NCI-H526 treated with DMSO at 0.1 percent for 48 hours (cell line): ENCODE measurements around the gene ENTREP1.
"Not testable (repeated sequence)": the region's sequence is repeated elsewhere in the genome, so short reads cannot be mapped to it uniquely, and the experiment has no call there.

Experiments
- DNase-seq: peaks from one replicate; lab custom pipeline; 2025; lab: John Stamatoyannopoulos, UW

Gene ENTREP1

DNA sequence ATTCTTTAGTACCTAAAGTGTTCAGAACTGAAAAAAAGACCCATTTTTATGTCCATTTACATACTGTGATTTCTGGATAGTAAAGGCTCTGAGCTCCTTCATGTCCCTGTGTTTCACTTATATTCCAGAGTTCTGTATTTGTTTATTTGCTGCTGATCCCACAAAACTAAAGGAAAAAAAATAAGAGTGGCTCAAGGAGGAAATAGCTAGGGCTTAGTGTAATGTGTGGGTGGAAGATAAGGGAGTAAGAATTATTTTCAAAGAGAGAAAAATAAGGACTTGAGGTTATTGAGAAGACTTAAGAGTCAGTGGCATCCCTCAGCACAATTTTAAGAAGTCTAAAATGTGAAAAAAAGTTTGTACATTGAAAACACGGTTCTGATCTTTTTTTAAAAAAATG, 46.0 kb downstream of the ENTREP1 start:
- no peak for DNase-seq

DNA sequence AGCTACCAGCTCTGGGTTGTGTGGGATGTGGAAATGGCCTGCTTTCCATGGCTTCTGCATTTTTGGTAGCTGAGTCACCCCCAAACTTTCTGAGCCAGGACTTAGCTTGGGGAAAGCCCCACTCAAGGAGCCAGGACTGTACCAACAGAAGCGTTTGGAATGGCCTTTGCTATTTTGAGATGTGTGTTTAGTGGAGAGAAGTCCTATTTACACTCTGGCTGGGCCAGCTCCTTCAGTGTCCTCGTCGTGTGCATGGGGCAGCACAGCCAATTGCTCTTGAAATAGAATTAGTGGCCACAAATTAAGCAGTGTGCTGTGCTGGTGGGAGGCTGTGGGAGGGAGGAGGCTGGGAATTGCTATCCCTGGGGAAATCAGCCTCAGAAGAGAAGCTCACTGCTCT, 51.6 kb downstream of the ENTREP1 start:
- DNase-seq: no peak

GRCh38 chr9:69377291-69377690, 52.3 kb downstream of the ENTREP1 start:
- no peak for DNase-seq

DNA sequence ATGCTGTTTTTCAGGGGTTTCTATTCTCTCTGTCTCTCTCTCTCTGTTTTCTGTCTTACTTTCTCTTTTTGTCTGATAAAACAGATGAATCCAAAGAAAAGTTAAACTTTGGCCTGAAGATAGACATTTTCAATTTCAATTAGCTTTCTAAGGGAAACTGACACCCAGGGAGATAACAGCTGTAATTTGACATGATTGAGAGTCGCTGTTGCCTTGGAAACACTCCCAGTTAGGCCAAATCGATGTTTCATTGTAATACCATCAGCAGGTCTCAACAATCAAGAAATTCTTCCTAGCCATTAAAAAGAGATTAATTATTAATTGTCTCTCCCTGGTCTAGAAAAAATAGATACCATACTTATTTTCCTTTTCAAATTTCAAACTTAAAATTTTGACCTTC, 53.0 kb downstream of the ENTREP1 start:
- DNase-seq: no peak

- no peak for DNase-seq
Observed at GRCh38 chr9:69379270-69379982, 54.4 kb downstream of the ENTREP1 start.

GRCh38 chr9:69380301-69380700, 55.3 kb downstream of the ENTREP1 start:
- no peak for DNase-seq

- DNase-seq: no peak
Observed at GRCh38 chr9:69380811-69381210, 55.8 kb downstream of the ENTREP1 start.

- no peak for DNase-seq
Observed at GRCh38 chr9:69382135-69382534, 57.1 kb downstream of the ENTREP1 start.

GRCh38 chr9:69385581-69386033, 60.6 kb downstream of the ENTREP1 start:
- no peak for DNase-seq

DNA sequence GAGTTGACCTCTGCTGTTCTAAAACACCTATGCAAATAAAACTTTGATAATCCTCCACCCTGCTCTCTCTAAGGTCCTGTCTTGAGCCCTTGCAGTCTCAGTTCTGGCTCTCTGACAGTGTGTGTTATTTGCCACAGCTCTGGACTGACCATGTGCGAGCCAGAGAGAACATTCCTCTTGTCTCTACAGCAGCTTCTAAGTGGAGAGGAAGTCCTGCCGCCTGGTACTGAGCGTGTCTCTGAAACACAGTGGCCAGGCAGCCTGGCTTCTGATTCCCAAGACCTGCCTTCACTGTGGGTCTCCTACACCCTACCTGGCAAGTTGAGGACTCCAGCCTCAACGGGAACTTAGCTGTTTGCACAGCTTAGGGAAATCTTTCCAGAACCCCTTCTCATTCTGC, 61.6 kb downstream of the ENTREP1 start:
- DNase-seq: no peak

DNA sequence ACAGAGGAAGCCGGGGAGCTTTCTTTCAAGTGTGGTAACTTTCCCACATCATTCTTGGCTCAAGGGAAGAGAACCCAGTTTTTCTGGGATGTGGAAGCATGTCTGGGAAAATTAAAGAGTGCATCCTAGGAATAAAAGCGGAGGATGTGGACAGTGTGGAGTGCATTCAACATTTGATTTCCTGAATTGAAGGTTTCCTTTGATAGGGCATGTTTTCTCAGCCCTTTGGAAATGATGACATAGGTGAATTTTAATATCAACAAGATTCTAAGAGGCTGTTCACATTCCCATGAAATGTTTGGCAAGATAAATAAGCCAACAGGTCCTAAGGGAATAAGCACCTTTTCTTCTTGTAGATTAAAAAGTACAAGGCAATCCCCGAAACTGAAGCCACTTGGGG, 63.6 kb downstream of the ENTREP1 start:
- no peak for DNase-seq

GRCh38 chr9:69389437-69389995, 64.5 kb downstream of the ENTREP1 start:
- DNase-seq: no peak

DNA sequence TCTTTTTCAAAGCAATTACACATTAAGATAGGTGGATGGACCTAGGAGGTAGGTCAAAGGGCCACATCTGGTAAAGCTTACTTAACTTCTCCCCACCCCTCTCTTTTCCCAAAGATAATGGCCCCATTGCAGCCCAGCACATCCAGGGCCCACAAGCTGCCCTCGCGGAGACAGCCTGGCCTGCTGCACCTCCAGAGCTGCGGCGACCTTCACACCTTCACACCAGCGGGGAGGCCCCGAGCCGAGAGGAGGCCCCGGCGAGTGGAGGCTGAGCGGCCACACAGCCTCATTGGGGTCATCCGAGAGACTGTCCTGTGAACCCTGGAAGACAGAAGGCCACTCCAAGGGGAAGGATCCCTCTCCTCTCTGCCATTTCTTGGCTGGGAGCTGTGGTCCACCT, 66.5 kb downstream of the ENTREP1 start:
- no peak for DNase-seq

DNA sequence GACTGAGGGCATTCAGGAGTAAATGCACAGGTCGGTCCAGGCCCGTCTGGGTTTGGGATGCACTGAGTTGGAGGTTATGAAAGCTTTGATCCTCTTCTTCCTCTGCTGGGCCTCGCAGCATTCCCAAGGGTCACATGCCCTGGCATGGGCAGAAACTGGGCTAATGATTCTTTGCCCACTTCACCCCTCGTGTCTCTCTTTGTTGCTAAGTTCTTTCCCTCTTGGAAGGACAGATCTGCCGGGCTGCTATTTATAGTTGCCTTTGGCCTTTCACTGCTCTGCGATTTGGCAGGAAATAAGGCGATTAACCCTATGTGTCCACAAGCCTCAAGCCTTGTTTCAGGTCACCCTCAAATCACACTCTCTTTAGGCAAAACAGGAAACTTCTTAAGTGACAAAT, 66.9 kb downstream of the ENTREP1 start:
- DNase-seq: no peak

DNA sequence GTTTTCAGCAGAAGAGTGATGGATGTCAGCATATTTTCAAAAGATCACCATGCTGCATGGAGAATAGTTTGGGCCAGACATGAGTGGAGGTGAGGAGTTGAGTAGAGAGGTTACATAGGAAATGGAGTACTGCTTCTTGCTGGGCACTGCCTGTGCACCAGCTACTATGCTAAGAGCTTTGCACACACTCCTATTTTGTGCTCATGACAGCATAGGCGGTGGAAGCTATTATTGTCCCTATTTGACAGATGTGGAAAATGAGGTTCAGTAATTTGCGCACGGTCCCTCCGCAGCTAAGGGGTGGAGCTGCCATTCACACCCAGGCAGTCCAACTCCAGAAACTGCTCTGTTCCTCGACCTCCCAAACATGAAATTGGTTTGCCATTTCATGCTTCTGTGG, 67.8 kb downstream of the ENTREP1 start:
- no peak for DNase-seq

DNA sequence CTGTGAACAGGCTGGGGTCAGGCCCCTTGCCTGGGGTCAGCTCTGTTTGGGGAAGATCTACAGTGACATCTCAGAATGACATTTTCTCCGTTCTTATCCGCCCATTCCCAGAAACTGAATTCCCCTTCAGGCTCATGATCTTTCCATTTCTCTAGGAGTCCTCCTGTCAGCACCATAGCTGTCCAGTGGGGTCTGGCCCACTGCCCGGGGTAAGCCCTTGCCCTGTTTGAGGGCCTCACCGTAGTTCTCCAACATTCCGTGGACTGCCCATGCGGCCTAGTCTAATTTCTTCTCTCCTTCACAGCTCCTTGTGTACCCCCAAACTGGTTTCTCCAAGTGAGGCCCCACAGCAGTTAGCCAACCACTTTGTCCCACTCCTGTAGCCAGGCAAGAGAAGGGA, 68.4 kb downstream of the ENTREP1 start:
- DNase-seq: no peak

DNA sequence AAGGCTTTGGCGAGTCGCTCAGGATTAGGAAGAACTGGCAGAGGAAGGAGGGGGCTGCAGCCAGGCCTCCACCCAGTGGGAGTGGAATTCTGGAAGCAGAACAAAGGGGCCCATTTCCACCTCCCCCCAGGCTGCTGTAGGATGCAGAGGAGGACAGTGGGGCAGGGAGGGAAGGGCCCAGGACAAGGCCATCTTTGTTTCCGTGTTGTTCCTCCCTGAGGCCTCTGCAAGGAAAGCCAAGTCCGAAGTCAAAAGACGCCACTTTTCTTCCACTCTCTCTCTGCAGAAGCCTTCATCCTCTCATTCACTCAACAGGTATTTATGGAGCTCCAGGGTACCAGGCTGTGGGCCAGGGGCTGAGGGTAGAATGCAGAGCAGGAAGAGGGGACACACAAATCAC, 70.7 kb downstream of the ENTREP1 start:
- no peak for DNase-seq

- no peak for DNase-seq
Observed at GRCh38 chr9:69396759-69397158, 71.7 kb downstream of the ENTREP1 start.

DNA sequence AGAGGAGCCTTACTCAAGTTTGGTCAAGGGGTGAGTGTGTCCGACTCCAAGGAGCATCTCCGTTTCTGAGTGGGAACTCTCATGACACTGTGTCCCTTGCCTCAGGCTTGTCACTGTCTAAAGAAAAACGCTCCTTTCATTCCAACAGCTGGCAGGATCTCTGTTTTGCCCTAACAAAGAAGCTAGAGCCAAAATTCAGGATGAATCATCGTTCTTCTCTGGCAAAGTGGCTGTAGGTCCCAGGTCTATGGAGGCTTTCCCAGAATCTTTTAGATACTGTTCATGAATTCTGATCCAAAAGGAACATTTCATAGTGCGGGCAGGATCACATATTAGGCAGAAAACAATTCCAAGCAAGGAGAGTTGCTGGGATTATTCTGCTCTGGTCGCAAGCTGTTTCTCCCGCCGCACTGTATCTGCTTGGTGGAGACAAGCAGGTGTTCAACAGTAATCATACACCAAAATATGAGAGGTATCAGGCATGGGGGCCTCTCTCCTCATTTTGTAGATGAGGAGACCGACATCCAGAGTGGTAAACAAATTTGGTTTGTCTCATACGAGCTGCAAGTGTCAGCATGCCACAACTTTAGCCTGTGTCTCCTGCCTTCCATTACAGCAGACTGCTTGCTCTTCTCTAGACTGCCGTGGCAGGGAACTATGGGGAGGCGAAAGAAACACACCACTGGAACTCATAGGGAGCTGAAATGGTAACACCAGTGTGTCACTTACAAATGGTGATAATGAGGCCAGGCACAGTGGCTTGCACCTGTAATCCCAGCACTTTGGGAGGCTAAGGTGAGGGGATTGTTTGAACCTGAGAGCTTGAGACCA, 72.6 kb downstream of the ENTREP1 start:
- DNase-seq: no peak

GRCh38 chr9:69400470-69400869, 75.5 kb downstream of the ENTREP1 start:
- no peak for DNase-seq

DNA sequence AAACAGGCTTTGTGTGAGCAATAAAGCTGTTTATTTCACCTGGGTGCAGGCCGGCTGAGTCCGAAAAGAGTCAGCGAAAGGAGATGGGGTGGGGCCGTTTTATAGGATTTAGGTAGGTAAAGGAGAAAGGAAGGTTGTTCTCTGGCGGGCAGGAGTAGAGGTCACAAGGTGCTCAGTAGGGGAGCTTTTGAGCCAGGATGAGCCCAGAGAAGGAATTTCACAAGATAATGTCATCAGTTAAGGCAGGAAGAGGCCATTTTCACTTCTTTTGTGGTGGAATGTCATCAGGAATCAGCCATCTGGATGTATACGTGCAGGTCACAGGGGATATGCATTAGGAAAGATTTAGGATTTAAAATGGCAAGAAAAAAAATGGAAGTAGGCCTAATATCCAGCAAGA, 84.9 kb downstream of the ENTREP1 start:
- DNase-seq: not testable (repeated sequence)

DNA sequence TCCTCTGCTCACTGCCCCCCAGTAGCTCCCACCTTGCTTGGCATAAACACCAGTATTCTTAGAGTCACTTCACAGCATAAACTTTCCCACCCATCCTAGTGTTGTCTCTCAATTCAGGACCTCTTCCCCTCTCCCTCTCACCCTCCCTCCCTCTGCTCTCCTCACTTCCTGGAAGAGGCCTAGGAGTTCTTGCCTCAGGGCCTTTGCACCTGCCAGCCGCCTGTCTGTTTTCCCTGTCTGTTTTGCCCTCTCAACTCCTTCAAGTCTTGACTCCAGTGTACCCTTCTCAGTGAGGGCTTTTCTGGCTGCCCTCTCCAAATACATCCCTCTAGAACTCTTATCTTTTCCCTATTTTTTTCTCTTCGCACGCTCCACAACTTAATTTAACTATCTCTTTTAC, 86.2 kb downstream of the ENTREP1 start:
- no peak for DNase-seq
